Thoracic aorta (tissue), 2 donors: ENCODE measurements around the gene TAF11L13. TPM values are rescaled to one million over a fixed set of nuclear protein-coding genes. Genes with fewer than 3 reads are reported as not detected.
"Not testable (repeated sequence)": the region's sequence is repeated elsewhere in the genome, so short reads cannot be mapped to it uniquely, and the experiment has no call there.

Experiments
- ATAC-seq: fragments of 150-250 bp; one replicate; pipeline ENCODE4 v1.8.0; 2017; ENCODE audit warnings: low read depth; ENCODE audit not compliant: insufficient number of reproducible peaks, low FRiP score
- DNase-seq: peaks from one replicate; pipeline ENCODE4 v3.0.0-alpha.2; 2020; ENCODE audit warnings: low spot score
- H3K27ac ChIP-seq, 2 donors: fragments of 200-600 bp; sonication (generic); 1 replicate in 1 of 2; 2 replicates in 1 of 2; pipeline ENCODE4 v1.5.1; 2016; ENCODE audit warnings: mild to moderate bottlenecking in 2 of 2, moderate library complexity in 2 of 2
- H3K27me3 ChIP-seq: fragments of 200-600 bp; sonication (generic); replicated peaks from 2 replicates; pipeline ENCODE4 v1.6.0; 2016; ENCODE audit warnings: mild to moderate bottlenecking; ENCODE audit not compliant: insufficient read depth
- H3K36me3 ChIP-seq: fragments of 200-600 bp; sonication (generic); one replicate; pipeline ENCODE4 v1.5.1; 2016
- H3K4me1 ChIP-seq, 2 donors: fragments of 200-600 bp; sonication (generic); 1 replicate in 1 of 2; 2 replicates in 1 of 2; pipeline versions ENCODE4 v1.5.1 to v1.6.0; 2016; ENCODE audit warnings: low read depth in 2 of 2, mild to moderate bottlenecking in 1 of 2; ENCODE audit not compliant: control insufficient read depth in 1 of 2
- H3K4me3 ChIP-seq: fragments of 200-600 bp; sonication (generic); 2 replicates; pipeline ENCODE4 v1.5.1; 2016; ENCODE audit warnings: mild to moderate bottlenecking
- H3K9me3 ChIP-seq: fragments of 200-600 bp; sonication (generic); 2 replicates; pipeline ENCODE4 v1.5.1; 2016
- total RNA-seq, 2 donors: library from RNA; depleted of rRNA; stranded (reverse); fragments of >200 nt; gene quantifications; one replicate each; pipeline versions ENCODE4 v1.1.0 to v1.2.3, GENCODE V29; 2016
- TF ChIP-seq, protein P1 (sequence below): fragments of 200-600 bp; sonication (generic); IDR thresholded peaks from one replicate; pipeline ENCODE4 v1.5.1; 2019; ENCODE audit warnings: antibody characterized with exemption

TAF11L13 gene
- total RNA-seq, result not detected

DNA sequence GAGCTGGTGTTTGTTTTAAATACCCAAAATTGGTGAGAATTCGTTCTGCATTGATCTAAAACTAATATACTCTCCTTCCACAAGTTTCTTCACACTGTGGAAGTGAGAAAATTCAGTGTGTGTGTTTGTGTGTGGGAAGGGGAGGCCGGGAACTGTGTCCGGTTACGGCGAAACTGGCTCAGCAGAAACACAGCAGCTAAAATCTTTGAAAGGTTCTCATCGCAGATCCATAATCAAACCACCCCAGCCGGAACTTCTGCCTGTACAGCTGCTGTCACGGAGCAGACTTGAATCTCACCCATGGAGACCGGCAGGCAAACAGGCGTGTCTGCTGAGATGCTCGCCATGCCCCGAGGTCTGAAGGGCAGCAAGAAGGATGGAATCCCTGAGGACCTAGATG is at the start of gene TAF11L13:
Gene TAF11L13 (plus strand): TSS at position 301 of the 400 bp plus-strand sequence.
- H3K9me3 ChIP-seq, ATAC-seq, H3K4me3 ChIP-seq, DNase-seq, H3K36me3 ChIP-seq, H3K27me3 ChIP-seq, H3K27ac ChIP-seq, H3K4me1 ChIP-seq: not testable (repeated sequence)

DNA sequence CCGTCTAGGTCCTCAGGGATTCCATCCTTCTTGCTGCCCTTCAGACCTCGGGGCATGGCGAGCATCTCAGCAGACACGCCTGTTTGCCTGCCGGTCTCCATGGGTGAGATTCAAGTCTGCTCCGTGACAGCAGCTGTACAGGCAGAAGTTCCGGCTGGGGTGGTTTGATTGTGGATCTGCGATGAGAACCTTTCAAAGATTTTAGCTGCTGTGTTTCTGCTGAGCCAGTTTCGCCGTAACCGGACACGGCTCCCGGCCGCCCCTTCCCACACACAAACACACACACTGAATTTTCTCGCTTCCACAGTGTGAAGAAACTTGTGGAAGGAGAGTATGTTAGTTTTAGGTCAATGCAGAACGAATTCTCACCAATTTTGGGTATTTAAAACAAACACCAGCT is 46.2 kb upstream of the TAF11L13 start, which contains the start of gene TAF11L7:
Gene TAF11L7 (minus strand): TSS at position 101 of the 400 bp plus-strand sequence.
- not testable (repeated sequence) for H3K27ac ChIP-seq, H3K27me3 ChIP-seq, H3K4me1 ChIP-seq, H3K4me3 ChIP-seq, H3K9me3 ChIP-seq, DNase-seq, H3K36me3 ChIP-seq, ATAC-seq

DNA sequence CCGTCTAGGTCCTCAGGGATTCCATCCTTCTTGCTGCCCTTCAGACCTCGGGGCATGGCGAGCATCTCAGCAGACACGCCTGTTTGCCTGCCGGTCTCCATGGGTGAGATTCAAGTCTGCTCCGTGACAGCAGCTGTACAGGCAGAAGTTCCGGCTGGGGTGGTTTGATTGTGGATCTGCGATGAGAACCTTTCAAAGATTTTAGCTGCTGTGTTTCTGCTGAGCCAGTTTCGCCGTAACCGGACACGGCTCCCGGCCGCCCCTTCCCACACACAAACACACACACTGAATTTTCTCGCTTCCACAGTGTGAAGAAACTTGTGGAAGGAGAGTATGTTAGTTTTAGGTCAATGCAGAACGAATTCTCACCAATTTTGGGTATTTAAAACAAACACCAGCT is 41.0 kb upstream of the TAF11L13 start, which contains the start of gene TAF11L8:
Gene TAF11L8 (minus strand): TSS at position 101 of the 400 bp plus-strand sequence.
- H3K27ac ChIP-seq, H3K9me3 ChIP-seq, H3K27me3 ChIP-seq, H3K4me1 ChIP-seq, H3K4me3 ChIP-seq, H3K36me3 ChIP-seq, ATAC-seq, DNase-seq: not testable (repeated sequence)

DNA sequence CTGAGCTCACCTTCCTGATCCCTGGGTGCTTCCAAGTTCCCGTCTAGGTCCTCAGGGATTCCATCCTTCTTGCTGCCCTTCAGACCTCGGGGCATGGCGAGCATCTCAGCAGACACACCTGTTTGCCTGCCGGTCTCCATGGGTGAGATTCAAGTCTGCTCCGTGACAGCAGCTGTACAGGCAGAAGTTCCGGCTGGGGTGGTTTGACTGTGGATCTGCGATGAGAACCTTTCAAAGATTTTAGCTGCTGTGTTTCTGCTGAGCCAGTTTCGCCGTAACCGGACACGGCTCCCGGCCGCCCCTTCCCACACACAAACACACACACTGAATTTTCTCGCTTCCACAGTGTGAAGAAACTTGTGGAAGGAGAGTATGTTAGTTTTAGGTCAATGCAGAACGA is 37.6 kb upstream of the TAF11L13 start, which contains the start of gene TAF11L9:
Gene TAF11L9 (minus strand): TSS at position 140 of the 400 bp plus-strand sequence.
- not testable (repeated sequence) for DNase-seq, H3K4me3 ChIP-seq, H3K36me3 ChIP-seq, ATAC-seq, H3K27me3 ChIP-seq, H3K4me1 ChIP-seq, H3K9me3 ChIP-seq, H3K27ac ChIP-seq

DNA sequence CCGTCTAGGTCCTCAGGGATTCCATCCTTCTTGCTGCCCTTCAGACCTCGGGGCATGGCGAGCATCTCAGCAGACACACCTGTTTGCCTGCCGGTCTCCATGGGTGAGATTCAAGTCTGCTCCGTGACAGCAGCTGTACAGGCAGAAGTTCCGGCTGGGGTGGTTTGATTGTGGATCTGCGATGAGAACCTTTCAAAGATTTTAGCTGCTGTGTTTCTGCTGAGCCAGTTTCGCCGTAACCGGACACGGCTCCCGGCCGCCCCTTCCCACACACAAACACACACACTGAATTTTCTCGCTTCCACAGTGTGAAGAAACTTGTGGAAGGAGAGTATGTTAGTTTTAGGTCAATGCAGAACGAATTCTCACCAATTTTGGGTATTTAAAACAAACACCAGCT is 34.2 kb upstream of the TAF11L13 start, which contains the start of gene TAF11L10:
Gene TAF11L10 (minus strand): TSS at position 101 of the 400 bp plus-strand sequence.
- not testable (repeated sequence) for H3K27me3 ChIP-seq, H3K27ac ChIP-seq, H3K4me1 ChIP-seq, H3K9me3 ChIP-seq, H3K36me3 ChIP-seq, DNase-seq, H3K4me3 ChIP-seq, ATAC-seq

DNA sequence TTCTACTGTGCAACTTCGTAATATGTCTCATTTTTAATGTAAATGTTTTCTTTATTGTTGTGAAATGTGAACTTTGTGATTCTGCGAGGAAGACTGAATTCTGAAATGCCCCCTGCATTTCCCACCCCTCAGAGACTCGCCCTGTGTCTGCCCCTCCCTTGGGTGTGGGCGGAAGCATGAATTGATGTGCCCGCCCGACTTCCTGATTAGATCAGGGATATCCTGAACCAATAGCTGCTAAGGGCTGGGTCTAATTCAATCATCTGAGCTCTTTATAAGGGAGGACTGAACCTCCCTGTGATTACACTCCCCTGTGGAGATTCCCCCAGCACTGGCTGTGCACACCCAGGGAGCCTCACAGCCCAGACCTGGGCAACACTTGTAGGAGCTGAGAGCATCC is 28.0 kb upstream of the TAF11L13 start, which contains the start of gene TAF11L11:
Gene TAF11L11 (plus strand): TSS at position 304 of the 400 bp plus-strand sequence.
- H3K9me3 ChIP-seq, ATAC-seq, H3K4me3 ChIP-seq, H3K36me3 ChIP-seq, H3K4me1 ChIP-seq, DNase-seq, H3K27me3 ChIP-seq, H3K27ac ChIP-seq: not testable (repeated sequence)

DNA sequence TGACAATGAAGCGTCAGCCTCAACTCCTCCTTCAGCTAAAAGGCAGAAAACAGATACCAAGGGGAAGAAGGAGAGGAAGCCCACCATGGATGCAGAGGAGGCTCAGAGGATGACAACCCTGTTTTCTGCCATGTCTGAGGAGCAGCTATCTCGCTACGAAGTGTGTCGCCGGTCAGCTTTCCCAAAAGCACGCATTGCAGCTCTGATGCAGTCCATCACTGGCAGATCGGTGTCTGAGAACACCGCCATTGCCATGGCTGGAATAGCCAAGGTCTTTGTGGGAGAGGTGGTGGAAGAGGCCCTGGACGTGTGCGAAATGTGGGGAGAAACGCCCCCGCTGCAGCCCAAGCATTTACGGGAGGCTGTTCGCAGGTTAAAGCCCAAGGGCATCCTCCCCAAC is 26.9 kb upstream of the TAF11L13 start:
- TF ChIP-seq, protein P1, sequence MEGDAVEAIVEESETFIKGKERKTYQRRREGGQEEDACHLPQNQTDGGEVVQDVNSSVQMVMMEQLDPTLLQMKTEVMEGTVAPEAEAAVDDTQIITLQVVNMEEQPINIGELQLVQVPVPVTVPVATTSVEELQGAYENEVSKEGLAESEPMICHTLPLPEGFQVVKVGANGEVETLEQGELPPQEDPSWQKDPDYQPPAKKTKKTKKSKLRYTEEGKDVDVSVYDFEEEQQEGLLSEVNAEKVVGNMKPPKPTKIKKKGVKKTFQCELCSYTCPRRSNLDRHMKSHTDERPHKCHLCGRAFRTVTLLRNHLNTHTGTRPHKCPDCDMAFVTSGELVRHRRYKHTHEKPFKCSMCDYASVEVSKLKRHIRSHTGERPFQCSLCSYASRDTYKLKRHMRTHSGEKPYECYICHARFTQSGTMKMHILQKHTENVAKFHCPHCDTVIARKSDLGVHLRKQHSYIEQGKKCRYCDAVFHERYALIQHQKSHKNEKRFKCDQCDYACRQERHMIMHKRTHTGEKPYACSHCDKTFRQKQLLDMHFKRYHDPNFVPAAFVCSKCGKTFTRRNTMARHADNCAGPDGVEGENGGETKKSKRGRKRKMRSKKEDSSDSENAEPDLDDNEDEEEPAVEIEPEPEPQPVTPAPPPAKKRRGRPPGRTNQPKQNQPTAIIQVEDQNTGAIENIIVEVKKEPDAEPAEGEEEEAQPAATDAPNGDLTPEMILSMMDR, result no peak
- Histone ChIP-seq H3K4me3 (no peak overlapping the region), H3K27me3 (no peaks in the 10 kb centered on the region), H3K9me3 (no peaks in the 10 kb centered on the region), H3K4me1 (no peaks in the 10 kb centered on the region), H3K36me3 (no peaks in the 10 kb centered on the region), H3K27ac (no peak overlapping the region)
- ATAC-seq (no peak), DNase-seq (no peak)

DNA sequence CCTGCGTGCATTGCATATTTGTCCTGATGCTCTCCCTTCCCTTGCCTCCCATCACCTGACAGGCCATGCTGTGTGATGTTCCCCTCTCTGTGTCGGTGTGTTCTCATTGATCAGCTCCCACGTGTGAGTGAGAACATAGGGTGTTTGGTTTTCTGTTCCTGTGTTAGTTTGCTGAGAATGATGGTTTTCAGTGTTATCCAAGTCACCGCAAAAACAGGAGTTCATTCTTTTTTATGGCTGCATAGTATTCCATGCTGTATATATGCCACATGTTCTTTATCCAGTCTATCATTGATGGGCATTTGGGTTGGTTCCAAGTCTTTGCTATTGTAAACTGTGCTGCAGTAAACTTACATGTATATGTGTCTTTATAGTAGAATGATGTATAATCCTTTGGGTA is 24.4 kb upstream of the TAF11L13 start:
- not testable (repeated sequence) for ATAC-seq, H3K9me3 ChIP-seq, H3K27me3 ChIP-seq, H3K4me1 ChIP-seq, H3K36me3 ChIP-seq, H3K27ac ChIP-seq, H3K4me3 ChIP-seq, DNase-seq

DNA sequence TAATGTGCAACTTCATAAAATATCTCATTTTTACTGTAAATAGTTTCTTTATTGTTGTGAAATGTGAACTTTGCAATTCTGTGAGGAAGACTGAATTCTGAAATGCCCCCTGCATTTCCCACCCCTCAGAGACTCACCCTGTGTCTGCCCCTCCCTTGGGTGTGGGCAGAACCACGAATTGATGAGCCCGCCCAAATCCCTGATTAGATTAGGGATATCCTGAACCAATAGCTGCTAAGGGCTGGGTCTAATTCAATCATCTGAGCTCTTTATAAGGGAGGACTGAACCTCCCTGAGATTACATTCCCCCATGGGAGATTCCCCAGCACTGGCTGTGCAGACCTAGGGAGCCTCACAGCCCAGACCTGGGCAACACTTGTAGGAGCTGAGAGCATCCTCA is 21.8 kb upstream of the TAF11L13 start, which contains the start of gene TAF11L12:
Gene TAF11L12 (plus strand): TSS at position 301 of the 400 bp plus-strand sequence.
- H3K27ac ChIP-seq, H3K4me1 ChIP-seq, H3K27me3 ChIP-seq, H3K4me3 ChIP-seq, ATAC-seq, H3K36me3 ChIP-seq, DNase-seq, H3K9me3 ChIP-seq: not testable (repeated sequence)
